ENCODE measurements around the gene CLDN15.
"Not testable (repeated sequence)": the region's sequence is repeated elsewhere in the genome, so short reads cannot be mapped to it uniquely, and the experiment has no call there.

CLDN15 gene

DNA sequence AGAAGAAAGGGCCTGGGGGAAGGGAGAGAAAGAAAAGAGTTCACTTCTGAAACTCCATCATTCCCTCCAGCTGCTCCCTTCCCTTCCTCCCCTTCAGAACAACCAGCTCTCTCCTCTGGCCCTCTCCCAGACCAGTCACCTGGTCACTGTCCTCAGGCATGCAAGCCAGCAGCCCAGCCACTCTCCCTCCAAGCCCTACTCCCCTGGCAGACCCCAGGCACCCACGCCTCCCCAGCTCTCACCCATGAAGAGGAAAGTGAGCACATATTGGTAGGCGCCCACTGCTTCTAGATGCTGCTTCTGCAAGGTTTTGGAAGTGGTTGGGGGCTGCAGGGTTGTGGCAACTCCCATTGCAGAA lies 37.1 kb downstream of the CLDN15 start:
- no peak for DNase-seq (ENCODE audit: low read depth)

- DNase-seq (ENCODE audit: low read depth): not testable (repeated sequence)
Observed at GRCh38 chr7:101199522-101199921, 38.1 kb downstream of the CLDN15 start.

DNA sequence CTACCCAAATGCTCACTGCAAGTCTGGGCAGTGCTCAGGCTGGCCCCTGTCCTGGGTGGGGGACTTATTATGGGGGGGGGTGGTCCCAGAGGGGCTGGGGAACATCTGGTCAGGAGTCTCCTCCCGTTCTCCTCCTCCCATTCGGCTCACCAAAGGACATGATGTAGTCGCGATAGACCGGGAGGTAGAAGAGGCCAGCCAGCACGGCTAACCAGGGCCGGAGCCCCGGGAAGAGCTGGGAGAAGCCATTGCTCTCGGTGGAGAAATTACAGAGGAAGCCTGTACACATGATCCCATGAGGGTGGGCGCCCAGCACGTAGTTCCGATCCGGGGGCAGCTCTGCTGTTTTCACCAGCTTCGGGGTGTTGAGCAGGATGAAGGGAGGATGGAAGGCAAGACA lies 39.1 kb downstream of the CLDN15 start:
- no peak for DNase-seq (ENCODE audit: low read depth)

DNA sequence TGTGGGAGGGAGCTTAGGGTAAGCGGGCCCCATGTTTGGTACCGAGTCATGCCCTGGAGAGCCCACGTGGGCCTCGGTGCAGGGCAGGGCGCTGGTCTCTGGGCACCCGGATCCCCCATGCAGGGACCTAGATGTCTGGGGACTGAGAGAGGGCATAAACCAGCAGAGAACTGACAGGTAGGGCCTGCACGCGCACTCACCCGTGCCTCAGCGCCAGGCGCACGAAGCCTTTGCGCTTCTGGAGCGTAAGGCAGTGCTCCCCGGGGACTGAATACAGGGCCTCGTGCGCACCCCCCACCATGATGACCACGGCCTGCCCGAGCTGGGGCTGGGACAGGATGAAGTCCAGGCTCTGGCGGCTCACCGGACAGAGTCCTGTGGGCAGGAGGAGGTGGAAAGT lies 39.6 kb downstream of the CLDN15 start:
- DNase-seq (ENCODE audit: low read depth): no peak

GRCh38 chr7:101195884-101196283 lies 41.7 kb downstream of the CLDN15 start:
- no peak for DNase-seq (ENCODE audit: low read depth)

- DNase-seq (ENCODE audit: low read depth): no peak
Observed at GRCh38 chr7:101189109-101189508, 48.5 kb downstream of the CLDN15 start.

- DNase-seq (ENCODE audit: low read depth): no peak
Observed at GRCh38 chr7:101186844-101187428, 50.7 kb downstream of the CLDN15 start.

DNA sequence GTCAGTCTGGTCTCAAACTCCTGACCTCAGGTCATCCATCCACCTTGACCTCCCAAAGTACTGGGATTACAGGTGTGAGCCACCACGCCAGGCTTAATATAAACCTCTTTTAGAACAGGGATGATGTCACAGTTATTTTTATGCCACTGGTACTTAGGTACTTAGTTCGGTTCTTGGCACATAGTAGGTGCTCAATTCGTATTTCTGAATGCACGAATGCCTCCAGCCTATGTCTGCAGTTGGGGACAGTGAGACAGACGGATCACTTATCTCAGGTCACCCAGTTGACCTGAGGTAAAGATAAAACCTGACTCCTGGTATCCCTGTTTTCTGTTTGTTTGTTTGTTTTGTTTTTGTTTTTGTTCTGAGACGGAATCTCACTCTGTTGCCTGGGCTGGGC lies 51.4 kb downstream of the CLDN15 start:
- no peak for DNase-seq (ENCODE audit: low read depth)

DNA sequence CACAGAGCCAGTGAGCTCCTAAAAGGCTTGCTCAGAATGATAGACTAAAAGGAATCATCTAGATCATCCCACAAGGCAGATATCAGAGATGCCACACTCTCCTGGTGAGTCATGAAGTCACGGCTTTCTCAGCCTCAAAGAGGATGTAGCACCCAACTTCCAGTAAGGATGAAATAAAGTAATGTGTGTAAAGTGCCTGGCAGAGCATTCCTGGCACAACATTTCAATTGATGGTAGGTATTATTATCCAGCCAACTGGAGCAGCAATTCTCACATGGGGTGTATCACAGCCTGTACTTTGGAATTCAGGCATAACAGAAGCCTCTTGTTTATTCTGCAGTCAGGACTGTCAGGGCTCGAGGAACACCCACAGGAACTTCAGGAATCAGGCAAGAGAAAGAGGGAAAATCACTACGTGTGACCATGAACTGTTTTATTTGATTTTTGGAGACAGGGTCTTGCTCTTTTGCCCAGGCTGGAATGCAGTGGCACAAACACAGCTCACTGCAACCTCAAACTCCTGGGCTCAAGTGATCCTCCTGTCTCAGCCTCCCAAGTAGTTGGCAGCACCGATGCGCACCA lies 52.3 kb downstream of the CLDN15 start:
- DNase-seq (ENCODE audit: low read depth): no peak
